K562 (cell line): ENCODE measurements around the gene HJV. TPM values are rescaled to one million over a fixed set of nuclear protein-coding genes. Genes with fewer than 3 reads are reported as not detected.

Experiments used
- AFF1 ChIP-seq, 2 experiments: fragments of 450-650 bp; IDR thresholded peaks; 2 replicates each; pipeline ENCODE4 v1.6.1; 2018; ENCODE audit warnings: mild to moderate bottlenecking in 2 of 2, low read depth in 1 of 2; ENCODE audit not compliant: partially characterized antibody in 2 of 2
- ARID2 ChIP-seq: fragments of 450-650 bp; IDR thresholded peaks from 2 replicates; pipeline ENCODE4 v1.6.1; 2017; ENCODE audit warnings: antibody characterized with exemption, mild to moderate bottlenecking
- ATF7 ChIP-seq: fragments of 450-650 bp; IDR thresholded peaks from 2 replicates; pipeline ENCODE4 v1.7.1; 2014; ENCODE audit warnings: mild to moderate bottlenecking, moderate library complexity
- BHLHE40 ChIP-seq: IDR thresholded peaks from 2 replicates; pipeline ENCODE4 v1.6.1; 2011; ENCODE audit warnings: low read length, improper control_type of control experiment
- ETV6 ChIP-seq, 3 experiments: fragments of 150-350 bp in 1 of 3; sonication (generic) in 1 of 3; formaldehyde crosslinking in 1 of 3; IDR thresholded peaks; 2 replicates each; pipeline versions ENCODE4 v1.6.1 to v1.8.0; 2014 to 2022; ENCODE audit warnings: borderline replicate concordance in 2 of 3, low read depth in 2 of 3, antibody characterized with exemption in 1 of 3, low read length in 1 of 3, mild to moderate bottlenecking in 1 of 3, missing genetic modification reagents in 1 of 3
- FOS ChIP-seq: IDR thresholded peaks from 3 replicates; pipeline ENCODE4 v1.6.1; 2011; ENCODE audit not compliant: insufficient read length; ENCODE audit errors: extremely low read depth
- KLF10 ChIP-seq: fragments of 250-450 bp; sonication (Bioruptor Pico); IDR thresholded peaks from 2 replicates; pipeline ENCODE4 v1.6.1; 2021; ENCODE audit warnings: matching md5 sums
- MEIS2 ChIP-seq: fragments of 450-650 bp; IDR thresholded peaks from 2 replicates; pipeline ENCODE4 v1.6.1; 2014; ENCODE audit warnings: mild to moderate bottlenecking; ENCODE audit not compliant: partially characterized antibody
- PHB ChIP-seq: fragments of 250-450 bp; sonication (Bioruptor Pico); IDR thresholded peaks from 2 replicates; pipeline ENCODE4 v1.5.0; 2021
- PKNOX1 ChIP-seq: fragments of 450-650 bp; IDR thresholded peaks from 2 replicates; pipeline ENCODE4 v1.6.1; 2016
- RBM25 ChIP-seq: fragments of 200-400 bp; formaldehyde crosslinking; IDR thresholded peaks from 2 replicates; pipeline ENCODE4 v1.6.1; 2018; ENCODE audit warnings: low read length, low read depth, moderate library complexity; ENCODE audit not compliant: severe bottlenecking
- SMAD4 ChIP-seq: fragments of 250-450 bp; sonication (Bioruptor Pico); conservative IDR thresholded peaks from 2 replicates; pipeline ENCODE4 v1.8.0; 2021; ENCODE audit warnings: inconsistent platforms, mild to moderate bottlenecking, moderate library complexity
- SP1 ChIP-seq: sonication (generic); formaldehyde crosslinking; IDR thresholded peaks from 2 replicates; pipeline ENCODE4 v1.8.1; 2022; ENCODE audit warnings: mild to moderate bottlenecking, missing genetic modification reagents
- THRA ChIP-seq: fragments of 450-650 bp; IDR thresholded peaks from 2 replicates; pipeline ENCODE4 v1.6.1; 2017; ENCODE audit warnings: mild to moderate bottlenecking, moderate library complexity
- ZFP1 ChIP-seq: fragments of 450-650 bp; formaldehyde crosslinking; IDR thresholded peaks from 2 replicates; pipeline ENCODE4 v1.4.0; 2020; ENCODE audit warnings: mild to moderate bottlenecking, mixed read lengths
- ZMIZ1 ChIP-seq, 2 experiments: fragments of 150-350 bp in 1 of 2; IDR thresholded peaks; 2 replicates each; pipeline ENCODE4 v1.6.1; 2012 to 2016; ENCODE audit warnings: low read depth in 2 of 2, low read length in 2 of 2, mild to moderate bottlenecking in 1 of 2, moderate library complexity in 1 of 2
- ZNF444 ChIP-seq: fragments of 250-450 bp; sonication (Bioruptor Pico); IDR thresholded peaks from 2 replicates; pipeline ENCODE4 v1.4.0; 2020; ENCODE audit warnings: mild to moderate bottlenecking, moderate library complexity
- polyA plus RNA-seq, 8 experiments: library from polyadenylated mRNA; depleted of rRNA in 4 of 8; stranded (reverse) in 5 of 8; unstranded in 3 of 8; fragments of >200 nt; fragmentation: Nextera tagmentation in 2 of 8; fragmentation: Illumina TruSeq in 1 of 8; extraction: Ambion mirVana in 2 of 8; extraction: Trizol in 1 of 8; gene quantifications; 2 replicates each; pipeline versions ENCODE4 v1.2.1 to v1.2.3, GENCODE V29; 2011 to 2014; ENCODE audit warnings: inconsistent platforms in 1 of 8, missing spikeins in 1 of 8
- total RNA-seq, 7 experiments: library from RNA; depleted of rRNA in 6 of 7; stranded (reverse); fragments of >200 nt in 6 of 7; fragmentation: Illumina TruSeq in 2 of 7; extraction: Trizol in 2 of 7; gene quantifications; 2 replicates each; pipeline versions ENCODE4 v1.2.1 to v1.2.3, GENCODE V29; 2011 to 2021; ENCODE audit warnings: low replicate concordance in 1 of 7
- TF ChIP-seq, protein P1 (sequence below): sonication (generic); formaldehyde crosslinking; IDR thresholded peaks from 2 replicates; pipeline ENCODE4 v1.9.0; 2022; ENCODE audit warnings: mild to moderate bottlenecking, missing genetic modification reagents

The HJV gene
- total and polyA plus RNA-seq, 9 of the 15 experiments (the other 6 are each of a cell fraction or from before 2014, with no cell fraction given), result 1.0 to 6.6 (median 2.4) TPM

DNA sequence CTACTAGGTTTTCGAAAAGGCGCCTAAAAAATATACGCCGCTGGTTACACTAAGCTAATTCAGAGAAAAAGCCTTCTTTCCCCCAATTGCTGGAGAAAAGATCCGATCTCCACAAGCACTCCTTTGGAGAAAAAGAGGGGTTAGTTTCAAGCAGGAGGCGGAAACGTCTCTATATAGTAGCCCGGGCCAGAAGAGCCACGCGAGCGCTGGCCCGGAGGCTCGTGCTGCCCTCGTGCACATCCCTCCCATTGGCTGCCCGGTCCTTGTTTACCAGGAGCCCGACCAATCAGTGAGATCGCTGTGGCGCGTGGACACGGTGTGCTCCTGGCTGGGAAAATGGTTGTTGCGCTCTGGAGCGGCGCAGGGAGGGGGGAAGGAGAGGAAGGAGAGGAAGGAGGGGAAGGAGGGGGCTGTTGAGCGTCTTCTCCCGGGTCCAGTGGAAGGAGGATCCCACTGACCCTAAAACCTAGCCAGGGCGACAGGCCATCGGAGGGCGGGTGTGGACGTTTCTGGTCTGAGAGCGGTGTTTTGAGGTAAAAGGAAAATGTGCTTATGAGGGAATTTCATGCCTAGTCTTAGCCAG, 25.0 kb downstream of the HJV start, which contains the start of gene TXNIP (continued):
- no peak for TF ChIP-seq KLF10 (CRISPR knock-in tag)
- TF ChIP-seq ZMIZ1 (IDR thresholded peaks at IDR 0.05; ENCODE audit: low read depth in 2 of 2, low read length in 2 of 2), result peak in 1 of 2 experiments; percentile 94; a peak in 2 of 4 replicates
- TF ChIP-seq ZFP1 (CRISPR knock-in tag), result no peak
- TF ChIP-seq ETV6 (IDR thresholded peaks at IDR 0.05; ENCODE audit: borderline replicate concordance in 1 of 2, low read depth in 2 of 2, low read length in 1 of 2), result 0 out of 4 replicates have a peak, but pooled peaks have one; percentile 20 to 27
- no peak for TF ChIP-seq ETV6 (CRISPR knock-in tag; IDR thresholded peaks at IDR 0.05; ENCODE audit: borderline replicate concordance)
- no peak for TF ChIP-seq SP1 (CRISPR knock-in tag)
- TF ChIP-seq ATF7, result peak; percentile 90
- peak; percentile 51; the same call in 1 of the 2 replicates for TF ChIP-seq SMAD4 (CRISPR knock-in tag)
- TF ChIP-seq THRA, result no peak
- peak; percentile 83 to 91 for TF ChIP-seq AFF1 (IDR thresholded peaks at IDR 0.05; ENCODE audit: low read depth in 1 of 2, partially characterized antibody in 2 of 2)
- TF ChIP-seq, protein P1, sequence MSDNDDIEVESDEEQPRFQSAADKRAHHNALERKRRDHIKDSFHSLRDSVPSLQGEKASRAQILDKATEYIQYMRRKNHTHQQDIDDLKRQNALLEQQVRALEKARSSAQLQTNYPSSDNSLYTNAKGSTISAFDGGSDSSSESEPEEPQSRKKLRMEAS, result peak; percentile 92
- no peak for TF ChIP-seq ARID2
- TF ChIP-seq RBM25, result peak; percentile 88
- no peak for TF ChIP-seq MEIS2
- TF ChIP-seq PKNOX1, result no peak
- TF ChIP-seq ZNF444, result no peak
- TF ChIP-seq FOS, result peak; percentile 97
- no peak for TF ChIP-seq PHB (CRISPR knock-in tag)
- peak; percentile 61 for TF ChIP-seq BHLHE40
